PC-3 (cell line): ENCODE data around the gene PDZRN3.

Experiments used
- CTCF ChIP-seq: fragments of 300-600 bp; sonication (generic); conservative IDR thresholded peaks from 2 replicates; pipeline ENCODE4 v1.5.1; 2017; ENCODE audit warnings: antibody characterized with exemption, low read depth, mild to moderate bottlenecking, low read length
- EZH2 ChIP-seq: fragments of 300-600 bp; sonication (generic); IDR thresholded peaks from one replicate; pipeline ENCODE4 v1.6.1; 2017; ENCODE audit warnings: antibody characterized with exemption, mild to moderate bottlenecking, low read length; ENCODE audit not compliant: unreplicated experiment

GRCh38 chr3:73516631-73517030, 108.1 kb downstream of the PDZRN3 start:
- TF ChIP-seq CTCF = no peak
- no peak for TF ChIP-seq EZH2
